Suppressor macrophage treated with lipopolysaccharide for 4 hours (primary cell): ENCODE results near the gene FAM229A.
"Not testable (repeated sequence)": the region's sequence is repeated elsewhere in the genome, so short reads cannot be mapped to it uniquely, and the experiment has no call there.

Experiments
- DNase-seq: peaks from one replicate; pipeline ENCODE4 v3.0.0-alpha.2; 2020

The FAM229A gene

DNA sequence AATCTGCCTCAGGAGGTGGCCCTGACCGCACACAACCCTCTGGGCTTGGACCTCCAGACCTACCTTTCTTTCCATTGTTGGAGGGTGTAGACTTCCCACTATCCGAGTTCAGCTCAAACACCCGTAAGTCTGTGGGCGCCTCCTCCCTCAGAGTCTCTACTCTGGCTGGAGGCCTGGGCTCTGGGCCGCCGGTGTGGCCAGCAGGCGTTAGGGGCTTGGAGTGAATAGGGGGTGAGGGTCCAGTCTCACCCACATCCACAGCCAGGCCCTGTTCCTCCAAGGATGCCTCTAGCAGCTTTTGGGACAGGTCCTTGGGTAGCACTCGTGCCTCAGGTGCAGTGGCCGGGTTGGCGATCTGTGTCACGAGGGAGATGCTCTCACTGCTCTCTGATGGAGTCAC, 13.9 kb upstream of the FAM229A start:
- no peak for DNase-seq

DNA sequence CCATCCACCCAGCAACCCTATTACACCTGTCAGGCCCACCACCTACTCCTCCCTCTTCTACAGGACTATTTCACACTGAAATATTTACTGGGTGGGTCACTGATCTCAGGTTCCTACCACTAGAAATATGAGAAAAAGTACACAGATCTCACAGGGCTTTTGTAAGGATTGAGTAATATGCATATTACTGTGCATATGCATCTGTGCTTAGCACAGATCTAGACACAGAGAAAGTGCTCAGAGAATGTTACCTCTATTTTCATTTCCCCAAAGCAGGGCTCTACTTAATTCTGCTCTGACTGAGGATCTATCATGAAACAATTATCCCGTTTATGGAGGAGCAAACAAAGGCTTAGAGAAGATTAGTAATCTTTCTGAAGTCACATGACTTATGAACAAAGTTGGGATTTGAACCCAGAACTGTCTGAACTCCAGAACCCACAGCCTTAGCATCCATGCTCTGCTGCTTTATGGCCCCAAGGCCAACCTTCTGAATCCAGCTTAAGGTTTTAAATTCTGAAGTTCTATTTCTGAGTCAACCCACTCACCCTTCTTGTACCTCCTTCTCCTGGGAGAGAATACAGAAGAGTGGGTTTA, 11.8 kb upstream of the FAM229A start:
- DNase-seq: no peak

DNA sequence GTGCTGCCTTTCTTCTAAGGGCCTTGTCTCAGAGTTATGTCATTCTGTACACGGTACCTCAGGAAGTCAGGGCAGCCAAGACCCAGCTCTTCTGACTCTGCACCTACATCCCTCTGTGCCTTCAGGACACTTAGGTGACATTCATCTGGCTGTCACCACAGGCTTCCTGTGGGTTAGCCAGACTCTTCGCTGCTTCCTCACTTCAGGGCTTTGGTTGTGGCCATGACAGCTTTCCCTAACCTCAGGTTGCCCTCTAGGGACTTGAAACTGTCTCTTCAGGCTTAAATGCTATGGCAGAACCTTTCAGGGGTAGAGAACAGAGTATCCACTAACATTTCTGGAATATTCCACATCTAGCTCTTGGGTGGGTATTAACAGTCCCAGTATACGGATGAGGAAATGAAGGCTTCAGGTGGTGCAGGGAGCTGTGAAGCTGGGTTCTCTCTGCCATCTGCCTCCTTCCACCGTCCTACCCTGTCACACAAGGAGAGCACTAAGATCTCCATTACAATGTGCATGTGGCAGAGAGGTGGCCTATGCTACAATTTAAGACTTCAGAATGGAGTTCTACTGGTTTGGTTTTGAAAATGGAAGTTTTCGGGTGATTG, 10.0 kb upstream of the FAM229A start:
- peak; percentile 37 for DNase-seq

DNA sequence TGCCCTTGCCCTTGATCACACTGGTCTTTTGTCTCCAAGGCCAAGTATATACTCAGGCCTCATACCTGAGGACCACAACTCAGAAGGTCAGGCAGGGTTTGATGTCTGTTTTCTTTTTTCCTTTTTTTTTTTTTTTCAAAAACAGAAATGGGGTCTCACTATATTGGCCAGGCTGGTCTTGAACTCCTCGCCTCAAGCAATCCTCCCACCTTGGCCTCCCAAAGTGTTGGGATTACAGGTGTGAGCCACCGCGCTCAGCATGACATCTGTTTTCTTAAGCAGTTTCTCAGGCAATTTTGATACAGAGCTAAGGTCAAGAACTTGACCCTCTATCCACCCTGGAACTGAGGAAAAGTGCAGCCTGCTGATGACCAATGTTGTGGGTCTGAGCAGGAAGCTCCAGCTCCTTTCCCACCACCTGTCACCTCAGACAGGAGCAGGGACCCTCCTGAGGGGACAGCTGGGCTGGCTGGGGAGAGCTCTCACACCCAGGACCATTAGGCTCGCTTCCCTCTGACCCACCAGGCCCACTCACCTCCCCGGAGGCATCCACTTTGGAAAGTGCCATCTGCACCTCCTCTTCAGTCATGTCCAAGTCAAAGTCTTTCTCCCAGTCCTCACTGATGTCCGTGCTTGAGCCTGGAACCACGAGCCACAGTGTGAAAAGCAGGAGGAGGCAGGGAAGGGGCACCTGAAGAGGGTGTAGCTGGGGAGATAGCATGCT, 5.8 kb upstream of the FAM229A start:
- DNase-seq: no peak

DNA sequence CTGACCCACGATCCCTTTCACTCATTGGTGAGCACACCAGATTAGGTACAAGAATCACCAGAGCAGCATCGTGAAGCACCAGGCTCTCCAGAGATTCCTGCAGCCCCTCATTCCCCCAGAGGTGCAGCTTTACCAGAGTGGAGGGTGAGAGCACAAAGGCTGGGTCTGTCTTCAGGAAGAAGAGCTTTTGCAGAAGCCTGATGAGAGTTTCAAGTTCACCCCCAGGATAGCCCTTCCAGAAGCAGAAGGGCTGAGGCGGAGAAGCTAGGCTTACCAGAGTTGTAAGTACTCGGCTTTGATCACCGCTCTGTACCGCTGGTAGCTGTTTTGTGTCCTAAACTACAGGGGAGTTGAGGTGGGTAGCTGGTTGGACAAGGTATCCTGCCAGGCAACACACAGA, 3.2 kb upstream of the FAM229A start:
- DNase-seq: no peak

DNA sequence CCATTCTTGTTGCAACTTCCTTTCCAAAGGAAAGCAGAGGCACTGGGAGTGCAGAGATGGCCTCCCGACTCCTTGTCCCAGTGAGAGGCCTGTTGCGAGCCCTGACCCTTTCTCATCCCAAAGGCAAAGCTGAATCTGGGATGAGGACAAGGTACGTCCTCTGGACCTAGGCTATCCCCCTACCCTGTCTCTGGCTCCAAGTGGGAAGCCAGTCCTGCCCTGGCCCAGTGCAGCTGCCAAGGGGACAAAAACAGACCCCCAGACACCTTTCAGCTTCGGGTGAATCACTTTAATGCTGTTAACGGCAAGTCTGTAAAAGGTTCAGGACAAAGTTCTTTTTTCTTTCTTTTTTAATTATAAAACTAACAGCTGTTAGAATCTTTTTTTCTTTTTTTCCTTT, 2.6 kb upstream of the FAM229A start:
- no peak for DNase-seq

DNA sequence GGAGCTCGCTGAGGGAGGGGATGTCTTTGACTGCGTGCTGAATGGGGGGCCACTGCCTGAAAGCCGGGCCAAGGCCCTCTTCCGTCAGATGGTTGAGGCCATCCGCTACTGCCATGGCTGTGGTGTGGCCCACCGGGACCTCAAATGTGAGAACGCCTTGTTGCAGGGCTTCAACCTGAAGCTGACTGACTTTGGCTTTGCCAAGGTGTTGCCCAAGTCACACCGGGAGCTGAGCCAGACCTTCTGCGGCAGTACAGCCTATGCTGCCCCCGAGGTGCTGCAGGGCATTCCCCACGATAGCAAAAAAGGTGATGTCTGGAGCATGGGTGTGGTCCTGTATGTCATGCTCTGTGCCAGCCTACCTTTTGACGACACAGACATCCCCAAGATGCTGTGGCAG, 1.4 kb upstream of the FAM229A start:
- DNase-seq: no peak

DNA sequence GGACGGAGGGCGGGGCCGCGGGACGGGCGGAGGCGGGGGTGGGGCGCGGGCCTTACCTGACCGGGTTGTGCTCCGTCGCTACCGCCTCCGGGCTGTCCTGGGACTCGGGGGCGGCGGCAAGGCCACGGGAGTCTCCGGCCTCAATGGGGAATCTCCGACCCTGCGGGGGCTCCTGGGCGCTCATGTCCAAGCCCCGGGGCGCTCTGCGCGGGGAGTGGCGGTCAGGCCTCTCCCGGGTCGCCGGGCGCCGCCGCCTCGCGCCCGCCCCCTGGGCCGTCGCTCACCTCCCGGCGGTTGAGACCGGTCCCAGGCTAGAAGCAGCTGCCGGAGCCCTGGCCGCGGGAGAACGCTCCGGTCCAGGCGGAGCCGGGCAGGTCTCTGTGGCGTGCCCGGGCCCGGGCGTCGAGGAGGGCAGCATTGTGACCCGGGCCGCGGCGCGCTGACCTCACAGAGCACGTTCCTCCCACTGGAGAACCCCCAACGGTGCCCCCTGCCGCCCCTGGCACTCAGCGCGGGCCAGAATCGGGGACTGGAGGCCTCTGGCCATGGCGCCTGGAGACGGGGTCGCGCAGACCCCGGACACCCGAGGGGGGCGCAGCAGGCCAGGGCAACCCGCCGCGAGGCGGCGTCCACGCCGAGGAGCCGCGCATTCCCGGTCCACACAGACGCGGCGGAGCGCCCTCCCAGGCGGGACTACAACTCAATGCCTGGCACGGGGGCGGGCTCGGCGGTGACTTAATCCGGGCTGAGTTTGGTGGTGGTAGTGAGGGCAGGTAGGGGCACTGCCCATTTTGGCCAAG, 411 bp downstream of the FAM229A start:
- peak; percentile 34 for DNase-seq

DNA sequence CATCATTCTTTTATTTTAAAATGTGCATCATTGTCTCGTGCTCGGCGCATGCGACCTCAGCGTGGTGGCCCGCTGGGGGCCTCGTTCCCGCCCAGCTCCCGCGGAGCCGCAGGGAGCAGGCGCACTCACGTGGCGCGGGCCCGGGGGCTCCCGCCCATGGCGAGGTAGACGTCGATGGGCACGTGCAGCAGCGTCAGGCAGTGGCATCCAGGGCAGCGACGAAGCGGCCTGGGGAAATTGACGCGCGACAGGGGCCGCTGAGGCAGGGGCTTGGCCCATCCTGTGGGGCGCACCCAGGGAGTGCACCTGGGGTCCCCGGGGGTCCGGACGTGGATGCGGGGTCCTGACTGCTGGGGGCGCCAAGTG, 994 bp downstream of the FAM229A start:
- no peak for DNase-seq

DNA sequence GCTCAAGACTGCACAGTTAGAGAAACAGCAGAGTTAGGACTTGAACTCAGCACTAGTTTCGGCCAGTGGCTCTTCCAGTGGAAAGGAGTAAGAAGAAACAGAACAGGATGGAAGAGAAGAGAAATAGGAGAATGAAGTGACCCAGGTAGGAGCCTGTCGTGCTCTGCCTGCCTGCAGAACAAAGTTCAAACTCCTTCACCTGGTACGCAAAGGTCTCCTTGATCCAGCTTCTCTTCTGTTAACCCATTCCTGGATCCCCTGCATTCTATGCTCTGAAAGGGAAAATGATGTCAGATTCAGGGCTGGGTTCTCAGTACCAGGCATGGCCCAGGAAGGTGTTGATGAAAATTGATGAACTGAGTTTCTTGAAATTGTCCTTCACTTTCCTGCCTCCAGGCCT, 3.9 kb downstream of the FAM229A start:
- DNase-seq: no peak

DNA sequence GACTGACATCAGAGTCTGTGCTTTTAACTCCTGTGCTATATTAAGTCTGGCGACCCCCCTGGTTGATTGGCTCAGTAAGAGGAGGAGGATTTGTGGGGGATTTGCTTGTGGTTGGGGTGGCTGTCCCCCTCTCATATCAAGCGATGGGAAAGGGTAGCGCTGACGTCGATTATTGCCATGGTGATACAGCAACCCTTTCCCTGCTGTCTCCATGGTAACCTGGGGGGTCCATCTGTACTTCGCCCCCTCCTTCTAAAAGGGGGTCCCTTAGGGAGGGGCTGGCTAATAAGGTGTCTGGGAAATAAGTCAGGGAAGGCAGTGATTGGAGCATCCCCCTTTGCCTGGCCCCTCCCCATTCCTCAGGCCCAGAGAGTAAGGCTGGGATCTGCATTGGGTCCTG, 4.7 kb downstream of the FAM229A start:
- DNase-seq: no peak

DNA sequence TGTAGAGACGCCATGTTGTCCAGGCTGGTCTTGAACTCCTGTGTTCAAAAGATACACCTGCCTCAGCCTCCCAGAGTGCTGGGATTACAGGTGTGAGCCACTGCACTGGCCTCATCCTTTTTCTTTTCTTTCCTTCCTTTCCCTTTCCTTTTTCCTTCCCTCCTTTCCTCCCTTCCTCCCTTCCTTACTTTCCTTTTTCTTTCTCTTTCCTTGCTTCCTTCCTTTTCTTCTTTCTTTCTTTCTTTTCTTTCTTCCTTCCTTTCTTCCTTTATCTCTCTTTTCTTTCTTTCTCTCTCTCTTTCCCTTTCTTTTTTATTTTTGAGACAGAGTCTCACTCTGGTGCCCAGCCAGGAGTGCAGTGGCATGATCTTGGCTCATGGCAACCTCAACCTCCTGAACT, 5.8 kb downstream of the FAM229A start:
- no peak for DNase-seq

DNA sequence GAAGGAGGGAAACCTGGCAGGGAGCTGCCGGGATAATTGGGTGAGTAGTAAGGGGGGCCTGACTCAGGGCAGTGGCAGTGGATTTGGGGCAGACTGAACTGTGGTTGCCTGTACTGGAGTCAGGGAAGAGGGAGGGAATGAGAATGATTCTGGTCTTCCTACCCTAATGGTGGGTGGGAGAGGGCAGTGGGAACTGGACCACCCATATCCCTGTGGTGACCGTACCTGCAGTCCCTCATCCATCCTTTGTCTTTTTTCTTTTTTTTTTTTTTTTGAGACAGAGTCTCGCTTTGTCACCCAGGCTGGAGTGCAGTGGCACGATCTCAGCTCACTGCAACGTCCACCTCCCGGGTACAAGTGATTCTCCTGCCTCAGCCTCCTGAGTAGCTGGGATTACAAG, 6.5 kb downstream of the FAM229A start:
- DNase-seq: not testable (repeated sequence)

DNA sequence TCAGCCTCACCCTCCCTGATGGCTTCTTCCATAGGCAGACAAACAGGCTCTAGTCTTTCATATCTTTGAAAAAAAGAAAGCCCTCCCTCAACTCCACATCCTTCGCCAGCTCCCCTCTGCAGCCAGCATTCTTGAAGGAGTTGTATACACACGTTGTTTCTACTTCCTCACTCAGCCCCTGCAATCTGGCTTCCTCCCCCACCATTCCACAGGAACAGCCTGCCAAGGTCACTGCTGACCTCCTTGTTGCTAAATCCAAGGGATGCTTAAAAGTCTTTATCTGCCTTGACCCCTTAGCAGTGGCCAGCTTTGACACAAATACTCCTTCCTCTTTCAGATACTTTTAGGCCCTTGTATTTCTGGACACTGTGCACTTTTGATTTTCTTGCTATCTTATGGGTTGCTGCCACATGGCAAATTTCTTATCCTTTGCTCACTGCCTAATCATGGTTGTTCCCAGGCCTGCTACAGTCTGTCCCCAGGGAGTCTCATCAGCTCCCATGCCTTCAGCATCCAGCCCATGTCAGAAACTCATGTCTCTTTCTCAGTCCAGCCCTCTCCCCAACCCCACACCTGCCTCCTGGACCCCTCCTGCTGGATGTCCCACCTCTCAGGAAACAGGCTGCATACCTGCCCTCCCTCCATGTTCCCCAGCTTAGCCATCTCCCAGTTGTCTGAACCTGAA, 8.3 kb downstream of the FAM229A start:
- DNase-seq: no peak

DNA sequence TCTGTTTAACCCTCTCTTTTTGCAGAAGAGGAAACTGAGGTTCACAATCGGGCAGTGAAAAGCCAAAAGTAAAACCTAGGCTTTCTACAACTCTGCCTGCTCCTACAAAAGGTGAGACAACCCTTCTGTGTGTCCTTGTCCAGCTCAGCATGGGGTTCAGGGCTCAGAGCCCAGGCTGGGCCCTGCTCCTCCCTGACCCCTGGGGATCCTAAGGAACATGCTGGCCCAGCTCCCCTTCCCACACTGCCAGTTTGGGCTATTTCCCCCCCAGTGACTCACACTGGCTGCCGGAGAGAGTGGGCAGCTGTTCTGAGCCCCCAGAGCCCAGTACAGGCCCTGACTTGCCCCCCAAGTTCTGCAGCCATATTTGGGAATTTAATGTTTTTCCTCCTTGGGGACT, 8.9 kb downstream of the FAM229A start:
- no peak for DNase-seq

DNA sequence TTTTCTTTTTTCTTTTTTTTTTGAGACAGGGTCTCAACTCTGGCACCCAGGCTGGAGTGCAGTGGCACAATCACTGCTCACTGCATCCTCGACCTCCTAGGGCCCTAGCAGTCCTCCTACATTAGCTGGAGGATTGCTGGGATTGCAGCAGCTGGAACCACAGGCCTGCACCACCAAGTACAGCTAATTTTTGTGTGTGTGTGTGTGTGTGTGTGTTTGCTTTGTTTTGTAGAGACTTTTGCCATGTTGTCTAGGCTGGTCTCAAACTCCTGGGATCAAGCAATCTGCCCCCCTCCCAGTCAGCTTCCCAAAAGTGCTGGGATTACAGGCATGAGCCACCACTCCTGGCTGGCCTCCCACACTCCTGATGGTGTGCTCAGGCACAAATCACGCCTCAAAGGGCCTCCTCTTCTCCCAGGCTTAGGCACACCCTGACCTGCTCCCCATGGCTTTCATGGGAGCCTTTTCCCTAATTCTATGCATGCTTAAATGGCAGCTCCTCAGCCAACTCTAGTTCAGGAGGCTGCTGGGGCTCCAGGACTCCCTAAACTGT, 9.4 kb downstream of the FAM229A start:
- no peak for DNase-seq

DNA sequence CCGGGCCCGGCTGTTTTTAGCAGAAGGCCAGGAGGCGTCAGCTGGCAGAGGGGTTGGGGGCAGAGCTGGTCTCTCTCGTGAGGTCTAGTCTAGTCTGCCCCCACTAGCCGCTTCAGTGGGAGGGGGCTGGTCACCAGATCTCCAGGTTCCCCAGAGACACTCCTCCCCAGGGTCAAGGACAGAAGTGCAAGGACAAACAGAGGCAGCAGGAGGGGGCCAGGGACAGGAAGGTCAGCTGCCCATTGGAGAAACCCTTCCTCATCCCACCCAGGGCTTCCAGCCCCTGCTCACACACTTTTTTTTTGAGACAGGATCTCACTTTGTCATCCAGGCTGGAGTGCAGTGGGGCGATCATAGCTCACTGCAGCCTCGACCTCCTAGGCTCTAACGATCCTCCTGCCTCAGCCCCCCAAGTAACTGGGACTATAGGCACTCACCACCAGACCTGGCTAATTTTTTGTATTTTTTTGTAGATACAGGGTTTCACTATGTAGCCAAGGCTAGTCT, 10.0 kb downstream of the FAM229A start:
- DNase-seq: no peak

DNA sequence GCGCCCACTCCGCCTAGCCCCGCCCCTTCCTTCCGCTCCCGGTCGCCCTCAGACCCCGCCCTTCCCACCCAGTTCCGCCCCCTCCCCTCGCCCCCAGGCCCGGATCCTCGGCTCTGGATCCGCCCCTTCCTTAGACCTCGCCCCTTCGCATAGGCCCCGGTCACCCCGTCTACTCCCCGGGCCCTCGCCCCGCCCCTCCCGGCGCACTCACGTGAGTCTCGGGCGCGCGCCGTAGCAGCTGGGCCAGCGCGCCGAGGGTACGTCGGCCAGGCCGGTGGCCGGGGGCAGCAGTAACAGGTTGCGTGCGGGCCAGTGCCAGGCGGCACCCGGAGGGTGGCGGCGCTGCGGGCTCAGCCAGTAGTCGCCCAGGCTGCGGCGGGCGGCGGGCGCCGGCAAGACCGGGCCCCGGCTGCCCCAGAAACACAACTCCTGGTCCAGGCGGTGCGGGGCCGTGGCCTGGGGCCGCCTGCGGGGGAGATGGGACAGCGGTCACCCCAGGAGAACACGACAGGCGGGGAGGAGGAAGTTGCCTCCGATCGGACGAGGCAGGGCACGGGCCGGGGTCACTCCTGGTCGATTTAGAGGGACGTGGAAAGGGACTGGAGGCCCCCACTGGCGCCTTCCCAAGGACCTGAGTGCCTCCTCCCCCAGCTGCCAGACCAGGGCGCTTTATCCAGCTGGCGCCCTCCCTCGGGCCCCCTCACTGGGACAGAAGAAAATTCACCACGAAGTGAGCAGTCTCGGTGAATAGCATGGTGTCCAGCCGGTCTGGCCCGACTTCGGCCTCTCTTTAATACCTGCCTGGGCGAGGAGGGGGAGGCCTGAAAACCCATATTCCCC, 10.7 kb downstream of the FAM229A start:
- peak; percentile 81 for DNase-seq

DNA sequence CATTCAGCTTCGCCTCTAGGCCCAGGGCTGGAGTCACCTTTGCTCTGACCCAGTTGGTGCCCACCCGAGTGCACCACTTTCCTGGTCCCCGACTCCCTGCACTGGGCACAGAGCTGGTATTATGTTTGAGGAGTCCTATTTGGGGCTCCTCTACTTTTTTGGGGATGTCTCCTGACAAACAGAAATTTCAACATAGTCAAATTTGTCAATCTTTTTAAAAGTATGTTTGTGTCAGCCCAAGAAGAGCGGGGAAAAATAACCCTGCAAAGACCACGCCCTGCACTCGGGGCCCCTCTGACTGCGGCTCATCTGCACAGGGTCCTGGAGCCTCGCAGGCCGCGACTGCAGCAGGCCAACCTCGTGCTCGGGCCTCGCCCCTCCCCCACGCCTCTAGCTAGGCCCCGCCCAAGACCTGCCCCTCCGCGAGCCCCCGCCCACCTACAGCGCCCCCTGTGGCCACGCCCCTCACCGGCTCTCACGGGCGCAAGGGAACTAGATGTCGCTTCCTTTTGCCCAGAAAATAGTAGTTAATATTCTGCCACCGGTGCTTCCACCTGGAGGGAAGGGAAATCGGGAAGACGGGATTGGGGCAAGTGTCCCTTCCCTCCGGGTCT, 11.4 kb downstream of the FAM229A start:
- DNase-seq: peak; percentile 63

DNA sequence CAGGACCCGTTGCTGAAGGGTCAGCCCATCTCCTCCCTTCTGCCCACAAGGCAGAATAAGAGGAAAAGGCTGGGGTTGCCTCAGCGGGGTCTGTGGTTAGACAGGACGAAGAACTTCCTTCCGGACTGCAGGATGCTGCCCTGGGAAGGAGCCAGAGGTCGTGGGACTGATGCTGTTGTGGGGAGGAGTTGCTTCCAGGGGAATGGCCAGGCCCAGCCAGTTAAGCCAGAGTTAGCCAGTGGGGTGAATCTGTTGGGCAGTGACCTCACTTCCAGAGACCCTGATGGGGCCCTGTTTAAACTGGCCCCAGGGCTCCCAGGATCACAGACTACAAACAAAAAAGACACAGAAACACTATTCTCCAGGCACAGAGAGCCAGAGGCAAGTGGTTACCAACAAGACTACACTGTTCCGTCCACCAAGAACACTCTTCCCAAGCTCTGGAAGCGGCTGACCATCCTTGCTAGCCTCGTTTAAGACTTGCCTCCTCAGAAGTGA, 13.0 kb downstream of the FAM229A start:
- peak; percentile 65 for DNase-seq

DNA sequence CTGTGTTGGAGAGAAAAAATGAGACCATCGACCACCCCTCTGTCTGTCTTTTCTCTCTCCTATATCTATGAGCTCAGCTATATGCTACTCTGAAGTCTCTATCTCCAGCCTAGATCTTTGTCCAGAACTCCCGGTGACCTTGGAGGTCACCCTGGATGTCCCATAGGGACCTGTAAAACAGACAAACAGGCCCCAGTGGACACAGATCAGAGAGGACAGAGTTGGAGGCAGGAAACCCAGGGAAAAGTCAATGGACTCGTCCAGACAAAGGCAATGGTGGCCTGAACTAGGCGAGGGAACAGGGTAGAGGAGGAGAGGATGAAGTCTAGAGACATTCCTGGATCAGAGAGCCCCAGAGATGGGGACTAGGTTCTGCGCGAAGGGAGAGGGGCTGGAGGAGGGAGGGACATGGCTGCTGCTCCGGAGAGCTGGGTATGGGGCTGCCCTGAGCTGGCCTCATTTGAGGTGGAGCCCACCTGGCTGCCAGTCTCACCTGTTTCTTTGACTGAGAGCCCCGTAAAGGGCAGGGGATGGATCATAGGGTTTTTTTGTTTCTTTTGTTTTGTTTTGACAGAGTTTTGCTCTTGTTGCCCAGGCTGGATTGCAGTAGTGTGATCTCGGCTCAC, 15.6 kb downstream of the FAM229A start:
- no peak for DNase-seq
